Cerebellar nuclear complex (tissue), 1 donor: ENCODE results near the gene CREB5.
"Not testable (repeated sequence)": the region's sequence is repeated elsewhere in the genome, so short reads cannot be mapped to it uniquely, and the experiment has no call there.

Experiments used
- DNase-seq, 2 experiments: peaks; one replicate each; lab custom pipeline; 2025; lab: John Stamatoyannopoulos, UW

Gene CREB5

DNA sequence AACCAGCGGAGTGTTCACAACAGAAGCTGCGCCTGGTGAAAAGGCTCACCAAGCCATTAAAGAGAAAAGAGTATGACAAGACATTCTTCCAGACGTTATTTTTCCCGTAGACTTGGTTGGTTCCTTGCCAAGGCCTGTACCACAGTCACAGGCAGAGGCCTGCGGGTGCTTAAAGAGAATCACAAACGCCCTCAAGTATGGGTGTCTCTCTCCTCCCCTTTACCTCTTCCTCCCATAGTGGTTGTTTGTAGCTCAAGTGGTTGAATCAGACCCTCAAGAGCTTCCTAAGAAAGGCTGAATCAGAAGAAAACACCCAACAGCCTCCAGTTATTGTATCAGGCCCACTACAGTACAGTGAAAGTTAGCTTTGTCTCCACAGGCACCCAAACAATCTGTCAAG, 169.0 kb downstream of the CREB5 start:
- no peak for DNase-seq

DNA sequence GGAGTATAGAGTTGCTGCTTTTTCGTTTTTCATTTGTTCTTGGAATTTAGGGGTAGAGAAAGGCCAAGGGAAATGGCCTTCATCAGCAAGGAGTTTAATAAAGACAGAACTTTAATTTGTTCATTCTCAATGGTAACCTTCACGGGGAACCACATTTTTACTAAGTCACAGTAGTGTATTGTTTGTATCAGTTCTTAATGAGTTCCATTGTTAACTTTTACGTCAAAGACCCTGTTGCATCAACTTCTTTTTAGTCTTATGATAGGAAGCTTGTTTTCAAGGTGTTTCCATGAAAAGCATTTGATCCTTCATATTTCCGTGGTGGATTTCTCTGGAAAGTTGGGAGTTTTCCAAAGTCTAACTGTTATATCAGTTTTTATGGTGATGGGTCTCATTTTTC, 169.9 kb downstream of the CREB5 start:
- no peak for DNase-seq

DNA sequence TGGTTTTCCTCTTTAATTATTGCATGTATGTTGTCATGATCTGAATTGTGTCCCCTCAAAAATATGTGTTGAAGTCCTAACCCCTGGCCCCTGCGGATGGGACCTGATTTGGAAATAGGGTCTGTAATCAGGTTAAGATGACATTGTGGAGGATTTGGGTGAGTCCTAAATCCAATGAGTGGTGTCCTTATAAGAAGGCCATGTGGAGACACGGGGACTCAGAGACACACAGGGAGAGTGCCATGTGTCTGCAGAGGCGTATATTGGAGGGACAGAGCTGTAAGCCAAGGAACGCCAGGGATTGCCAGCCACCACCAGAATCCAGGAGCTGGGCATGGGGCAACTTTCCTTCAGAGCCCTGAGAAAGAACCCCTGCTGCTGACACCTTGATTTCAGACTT, 171.9 kb downstream of the CREB5 start:
- DNase-seq: no peak

DNA sequence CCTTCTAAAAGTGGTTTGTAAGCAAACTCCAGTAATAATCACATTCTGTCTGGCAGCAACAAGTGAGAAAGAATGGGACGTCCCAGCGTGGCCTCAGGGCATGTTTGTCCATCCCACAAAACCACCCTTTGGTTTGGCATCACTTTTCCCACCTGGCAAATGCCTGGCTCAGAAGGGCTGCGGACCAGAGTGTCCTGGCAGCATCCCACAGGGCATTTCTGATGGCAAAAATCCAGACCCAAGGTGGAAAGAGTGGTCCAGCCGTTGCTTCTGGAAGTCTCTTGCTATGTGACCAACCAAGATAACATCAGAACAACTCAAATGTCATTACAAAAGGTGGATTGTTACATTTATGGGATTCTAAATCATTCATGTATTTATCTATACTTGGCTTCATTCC, 174.4 kb downstream of the CREB5 start:
- peak in 1 of 2 experiments; percentile 2 for DNase-seq

- no peak for DNase-seq
These were observed 174.9 kb downstream of the CREB5 start for GRCh38 chr7:28587211-28587610.

- peak in 1 of 2 experiments; percentile 1 for DNase-seq
These were observed 176.3 kb downstream of the CREB5 start for GRCh38 chr7:28588602-28589001.

DNA sequence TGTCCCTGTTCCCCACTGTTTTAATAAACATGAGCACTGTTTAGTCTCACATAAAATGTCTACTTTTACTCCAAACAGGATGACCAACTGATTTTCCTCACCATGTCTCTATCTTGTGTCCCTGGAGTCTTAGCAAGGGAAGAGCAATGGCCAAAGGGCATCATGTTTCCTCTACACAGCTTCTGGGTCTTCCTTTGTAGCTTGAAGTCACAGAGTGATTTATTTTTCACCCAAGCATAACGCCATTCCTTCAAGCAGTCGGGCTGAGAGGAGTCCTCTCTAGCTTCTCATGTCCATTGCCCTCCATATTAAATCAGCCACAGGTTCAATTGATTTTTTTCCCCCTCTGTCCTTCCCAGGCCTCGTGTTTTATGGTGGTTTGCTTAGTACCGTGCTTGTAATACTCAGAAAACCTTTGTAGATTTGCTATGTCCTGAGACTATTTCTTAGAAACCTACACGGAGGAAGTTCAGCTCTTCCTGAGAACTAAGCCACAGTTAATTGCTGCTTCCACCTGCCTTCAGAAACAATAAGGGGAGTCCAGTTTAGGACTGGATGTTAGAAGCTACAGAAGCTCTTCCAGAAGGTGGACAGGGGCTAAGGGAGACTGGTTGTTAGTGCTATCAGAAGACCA, 178.8 kb downstream of the CREB5 start:
- DNase-seq: no peak

DNA sequence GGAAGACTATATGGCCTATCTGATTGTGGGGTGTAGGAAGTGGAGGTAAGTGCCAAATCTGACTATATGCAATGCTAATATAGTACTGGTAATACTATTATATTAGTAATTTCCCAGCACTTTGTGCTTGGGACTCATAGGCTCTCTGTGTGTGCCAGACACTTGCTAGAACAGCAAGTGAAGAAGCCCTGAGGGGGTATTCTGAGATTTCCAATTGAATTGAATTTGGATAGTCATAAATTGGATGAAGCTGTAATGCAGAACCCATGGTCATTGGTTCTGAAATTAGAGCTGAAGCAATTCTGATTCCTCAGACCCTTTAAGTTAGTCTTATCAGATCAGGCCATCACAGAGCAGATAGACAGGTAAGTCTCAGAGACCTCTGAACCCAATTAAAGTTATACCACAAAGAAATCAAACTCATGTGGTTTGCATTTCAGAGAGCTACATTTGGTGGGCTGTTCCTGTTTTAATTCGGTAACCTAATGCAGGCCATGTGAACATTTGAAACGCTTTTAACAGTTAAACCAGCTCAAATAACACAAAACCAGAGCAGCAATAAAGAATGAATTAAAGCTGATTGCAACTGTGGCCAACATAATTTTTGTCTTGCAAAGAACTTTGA, 179.5 kb downstream of the CREB5 start:
- DNase-seq: no peak

GRCh38 chr7:28592861-28593260, 180.5 kb downstream of the CREB5 start:
- DNase-seq: no peak

- no peak for DNase-seq
These were observed 182.8 kb downstream of the CREB5 start for GRCh38 chr7:28595076-28595475.

GRCh38 chr7:28595801-28596200, 183.5 kb downstream of the CREB5 start:
- no peak for DNase-seq

- DNase-seq: no peak
These were observed 184.1 kb downstream of the CREB5 start for GRCh38 chr7:28596245-28596935.

GRCh38 chr7:28597284-28597683, 185.0 kb downstream of the CREB5 start:
- DNase-seq: no peak

DNA sequence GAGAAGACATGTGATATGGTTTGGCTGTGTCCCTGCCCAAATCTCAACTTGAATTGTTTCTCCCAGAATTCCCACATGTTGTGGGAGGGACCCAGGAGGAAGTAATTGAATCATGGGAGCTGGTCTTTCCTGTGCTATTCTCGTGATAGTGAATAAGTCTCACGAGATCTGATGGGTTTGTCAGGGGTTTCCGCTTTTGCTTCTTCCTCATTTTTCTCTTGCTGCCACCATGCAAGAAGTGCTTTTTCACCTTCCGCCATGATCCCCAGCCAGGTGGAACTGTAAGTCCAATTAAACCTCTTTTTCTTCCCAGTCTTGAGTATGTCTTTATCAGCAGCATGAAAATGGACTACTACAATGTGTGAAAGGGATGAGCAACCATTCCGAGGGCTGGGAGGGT, 185.7 kb downstream of the CREB5 start:
- DNase-seq: not testable (repeated sequence)

DNA sequence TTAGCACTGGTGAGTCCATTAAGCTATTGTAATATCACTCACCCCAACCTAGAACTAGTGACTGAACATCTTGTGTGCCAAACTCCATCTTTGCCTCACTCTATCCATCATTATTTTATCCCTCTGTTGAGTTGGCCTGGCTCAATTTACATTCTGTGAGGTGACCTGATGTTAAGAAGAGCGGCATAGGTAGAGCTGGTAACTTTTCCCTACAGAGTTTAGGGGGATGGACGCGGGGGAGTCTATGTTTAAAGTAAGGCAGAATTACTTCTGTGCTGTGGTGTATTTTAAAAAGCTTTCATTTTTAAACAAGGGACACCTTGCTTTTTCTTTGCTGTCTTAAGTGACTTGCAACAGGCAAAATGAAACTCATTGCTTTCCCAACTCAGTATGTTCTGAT, 186.3 kb downstream of the CREB5 start:
- no peak for DNase-seq

GRCh38 chr7:28599411-28599810, 187.1 kb downstream of the CREB5 start:
- no peak for DNase-seq

- no peak for DNase-seq
These were observed 190.0 kb downstream of the CREB5 start for GRCh38 chr7:28602282-28602681.

- no peak for DNase-seq
These were observed 193.2 kb downstream of the CREB5 start for GRCh38 chr7:28605427-28606085.

DNA sequence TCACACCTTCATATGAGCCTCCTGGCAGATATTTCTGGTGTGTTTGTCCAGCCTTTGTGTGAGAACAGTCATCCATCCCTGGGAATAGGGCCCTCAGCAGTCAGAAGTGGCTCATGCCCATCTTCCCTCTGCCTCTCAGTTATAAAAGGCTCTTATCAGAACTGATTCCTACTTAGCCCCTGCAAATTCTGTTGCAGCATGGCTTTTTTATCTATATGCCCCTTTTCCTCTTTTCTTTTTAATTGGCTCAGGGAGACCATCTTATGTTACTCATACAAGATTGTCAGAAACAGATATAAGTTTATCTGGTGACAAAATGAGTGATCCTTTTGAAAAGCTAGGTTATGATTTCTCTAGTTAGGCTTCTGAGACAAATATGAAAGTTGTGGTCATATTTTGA, 194.1 kb downstream of the CREB5 start:
- no peak for DNase-seq

DNA sequence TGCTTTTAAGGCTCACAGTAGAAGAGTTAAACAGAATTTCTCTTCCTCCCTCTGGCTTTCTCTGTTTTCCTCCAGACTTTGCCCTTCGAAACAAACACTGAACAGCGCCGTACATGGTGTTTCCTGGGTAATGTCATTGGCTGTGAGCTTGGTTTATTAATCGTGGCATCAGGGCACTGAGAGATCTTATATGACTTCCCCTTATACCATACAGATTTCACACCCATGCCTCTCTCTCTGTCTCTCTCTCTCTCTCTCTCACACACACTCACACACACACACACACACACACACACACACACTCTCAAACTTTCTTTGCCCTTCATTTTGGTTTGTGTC, 195.5 kb downstream of the CREB5 start:
- no peak for DNase-seq

DNA sequence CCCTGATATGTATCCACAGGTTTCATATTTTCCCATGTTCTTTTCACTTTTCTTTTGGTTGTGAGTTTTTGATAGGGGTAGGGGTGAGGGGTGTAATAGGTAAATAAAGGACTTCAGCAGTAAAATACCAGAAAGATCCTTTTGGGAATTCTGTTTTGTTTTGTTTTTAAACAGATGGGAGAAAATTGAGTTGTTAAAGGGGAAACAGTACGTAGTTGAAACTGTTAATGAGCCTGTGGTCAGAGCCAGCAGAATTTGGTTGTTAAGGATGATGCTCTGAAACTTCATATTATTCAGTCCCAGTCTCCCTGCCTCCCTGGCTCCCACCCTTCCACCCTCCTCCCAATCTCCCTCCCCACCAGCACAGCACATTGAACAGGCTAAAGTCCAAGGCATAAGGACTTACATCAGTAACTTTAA, 195.9 kb downstream of the CREB5 start:
- DNase-seq: no peak

- no peak for DNase-seq
These were observed 196.4 kb downstream of the CREB5 start for GRCh38 chr7:28608731-28609130.

- no peak for DNase-seq
These were observed 197.3 kb downstream of the CREB5 start for GRCh38 chr7:28609608-28610007.
